Ovary (tissue), 3 donors: ENCODE results near the gene CAMTA1.

Experiments
- EP300 ChIP-seq: sonication (generic); formaldehyde crosslinking; IDR thresholded peaks from one replicate; pipeline ENCODE4 v1.6.1; 2017; ENCODE audit warnings: antibody characterized with exemption
- TF ChIP-seq, protein P1 (sequence below), 3 donors: fragments of 450-650 bp in 2 of 3; fragments of 200-600 bp in 1 of 3; IDR thresholded peaks; one replicate each; pipeline versions ENCODE4 v1.5.1 to v1.8.0; 2016 to 2022; ENCODE audit warnings: antibody characterized with exemption in 3 of 3, mild to moderate bottlenecking in 1 of 3
- donor health status: DM: no; HTN: no; CAD: no.

GRCh38 chr1:6873298-6874015, 88.2 kb downstream of the CAMTA1 start:
- TF ChIP-seq EP300, result no peak
- TF ChIP-seq, protein P1, sequence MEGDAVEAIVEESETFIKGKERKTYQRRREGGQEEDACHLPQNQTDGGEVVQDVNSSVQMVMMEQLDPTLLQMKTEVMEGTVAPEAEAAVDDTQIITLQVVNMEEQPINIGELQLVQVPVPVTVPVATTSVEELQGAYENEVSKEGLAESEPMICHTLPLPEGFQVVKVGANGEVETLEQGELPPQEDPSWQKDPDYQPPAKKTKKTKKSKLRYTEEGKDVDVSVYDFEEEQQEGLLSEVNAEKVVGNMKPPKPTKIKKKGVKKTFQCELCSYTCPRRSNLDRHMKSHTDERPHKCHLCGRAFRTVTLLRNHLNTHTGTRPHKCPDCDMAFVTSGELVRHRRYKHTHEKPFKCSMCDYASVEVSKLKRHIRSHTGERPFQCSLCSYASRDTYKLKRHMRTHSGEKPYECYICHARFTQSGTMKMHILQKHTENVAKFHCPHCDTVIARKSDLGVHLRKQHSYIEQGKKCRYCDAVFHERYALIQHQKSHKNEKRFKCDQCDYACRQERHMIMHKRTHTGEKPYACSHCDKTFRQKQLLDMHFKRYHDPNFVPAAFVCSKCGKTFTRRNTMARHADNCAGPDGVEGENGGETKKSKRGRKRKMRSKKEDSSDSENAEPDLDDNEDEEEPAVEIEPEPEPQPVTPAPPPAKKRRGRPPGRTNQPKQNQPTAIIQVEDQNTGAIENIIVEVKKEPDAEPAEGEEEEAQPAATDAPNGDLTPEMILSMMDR (IDR thresholded peaks at IDR 0.05), result no peak
